GM18520 (cell line): ENCODE measurements around the gene LATS1.
"Not testable (repeated sequence)": the region's sequence is repeated elsewhere in the genome, so short reads cannot be mapped to it uniquely, and the experiment has no call there.

Experiments used
- ATAC-seq: cut with Tn5 transposase; IDR thresholded peaks from one replicate; pipeline ENCODE4 v1.9.1; 2021; ENCODE audit not compliant: unreplicated experiment

LATS1 gene

GRCh38 chr6:149672265-149672664, 45.6 kb downstream of the LATS1 start:
- ATAC-seq: not testable (repeated sequence)

GRCh38 chr6:149660028-149660427, 57.9 kb downstream of the LATS1 start:
- no peak for ATAC-seq

GRCh38 chr6:149657441-149657840, 60.5 kb downstream of the LATS1 start:
- no peak for ATAC-seq

- no peak for ATAC-seq
Observed at GRCh38 chr6:149651056-149651455, 66.8 kb downstream of the LATS1 start.

GRCh38 chr6:149648148-149649145, 69.5 kb downstream of the LATS1 start, which contains the start of gene KATNA1:
Gene KATNA1 (minus strand): TSS chr6:149648714. CDS start chr6:149638547, 10,167 bp downstream.
- peak; percentile 93 for ATAC-seq

GRCh38 chr6:149646599-149646998, 71.3 kb downstream of the LATS1 start:
- no peak for ATAC-seq

GRCh38 chr6:149642829-149643580, 74.9 kb downstream of the LATS1 start:
- no peak for ATAC-seq

- no peak for ATAC-seq
Observed at GRCh38 chr6:149636124-149636523, 81.8 kb downstream of the LATS1 start.

GRCh38 chr6:149634315-149634714, 83.6 kb downstream of the LATS1 start:
- no peak for ATAC-seq

GRCh38 chr6:149628875-149629510, 88.9 kb downstream of the LATS1 start:
- peak; percentile 80 for ATAC-seq

GRCh38 chr6:149627672-149628071, 90.2 kb downstream of the LATS1 start:
- no peak for ATAC-seq

GRCh38 chr6:149615805-149616204, 102.1 kb downstream of the LATS1 start:
- no peak for ATAC-seq

- ATAC-seq: no peak
Observed at GRCh38 chr6:149614337-149614736, 103.6 kb downstream of the LATS1 start.

GRCh38 chr6:149608381-149608982, 109.4 kb downstream of the LATS1 start:
- ATAC-seq: no peak
